ENCODE results near the gene SDHAF3.

The SDHAF3 gene

DNA sequence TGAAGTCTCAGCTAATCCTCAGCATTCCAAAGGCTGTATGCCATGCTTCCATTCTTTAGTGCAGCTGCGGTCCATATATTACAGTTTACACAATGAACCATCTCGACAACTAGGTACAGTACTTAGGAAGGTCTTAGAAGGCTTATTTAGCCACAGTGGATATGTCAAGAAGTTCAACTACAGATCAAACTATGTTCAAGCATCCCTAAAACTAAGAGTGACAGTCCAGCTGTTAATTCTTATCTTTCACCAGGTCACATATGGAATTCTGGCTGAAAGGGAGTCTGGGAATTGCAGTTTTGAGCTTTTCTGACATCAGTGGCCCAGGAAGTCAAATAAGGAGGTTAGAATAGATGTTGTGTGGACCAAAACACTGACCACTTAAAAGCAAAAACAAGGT is 106.8 kb downstream of the SDHAF3 start:
- DNase-seq, result no peak

DNA sequence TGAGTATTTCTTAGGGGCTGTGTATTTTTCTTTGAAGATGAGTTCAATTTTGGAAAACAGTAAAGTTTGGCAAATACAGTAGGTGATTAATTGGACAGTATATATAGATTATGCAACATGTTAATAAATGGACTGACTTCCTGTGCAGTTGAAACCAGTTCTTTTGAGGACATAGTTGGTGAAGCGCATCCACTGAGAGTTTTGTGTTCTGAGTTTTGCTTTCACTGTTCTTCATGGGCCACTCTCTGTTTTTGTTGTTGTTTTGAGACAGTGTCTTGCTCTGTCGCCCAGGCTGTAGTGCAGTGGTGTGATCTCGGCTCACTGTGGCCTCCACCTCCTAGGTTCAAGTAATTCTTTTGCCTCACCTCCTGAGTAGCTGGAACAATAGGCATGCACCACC is 109.0 kb downstream of the SDHAF3 start:
- DNase-seq, result no peak
